GM19463 (cell line): ENCODE data around the gene STRA6.

Experiments
- ATAC-seq: cut with Tn5 transposase; IDR thresholded peaks from one replicate; pipeline ENCODE4 v1.9.1; 2021; ENCODE audit warnings: mild to moderate bottlenecking, moderate library complexity; ENCODE audit not compliant: unreplicated experiment

The STRA6 gene

DNA sequence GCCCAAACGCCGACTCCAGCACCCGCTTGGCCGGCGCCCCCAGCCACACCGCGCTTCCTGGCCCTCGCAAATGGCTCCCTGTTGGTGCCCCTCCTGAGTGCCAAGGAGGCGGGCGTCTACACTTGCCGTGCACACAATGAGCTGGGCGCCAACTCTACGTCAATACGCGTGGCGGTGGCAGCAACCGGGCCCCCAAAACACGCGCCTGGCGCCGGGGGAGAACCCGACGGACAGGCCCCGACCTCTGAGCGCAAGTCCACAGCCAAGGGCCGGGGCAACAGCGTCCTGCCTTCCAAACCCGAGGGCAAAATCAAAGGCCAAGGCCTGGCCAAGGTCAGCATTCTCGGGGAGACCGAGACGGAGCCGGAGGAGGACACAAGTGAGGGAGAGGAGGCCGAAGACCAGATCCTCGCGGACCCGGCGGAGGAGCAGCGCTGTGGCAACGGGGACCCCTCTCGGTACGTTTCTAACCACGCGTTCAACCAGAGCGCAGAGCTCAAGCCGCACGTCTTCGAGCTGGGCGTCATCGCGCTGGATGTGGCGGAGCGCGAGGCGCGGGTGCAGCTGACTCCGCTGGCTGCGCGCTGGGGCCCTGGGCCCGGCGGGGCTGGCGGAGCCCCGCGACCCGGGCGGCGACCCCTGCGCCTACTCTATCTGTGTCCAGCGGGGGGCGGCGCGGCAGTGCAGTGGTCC, 68.7 kb downstream of the STRA6 start:
- no peak for ATAC-seq

GRCh38 chr15:74132681-74133651, 69.6 kb downstream of the STRA6 start:
- no peak for ATAC-seq

DNA sequence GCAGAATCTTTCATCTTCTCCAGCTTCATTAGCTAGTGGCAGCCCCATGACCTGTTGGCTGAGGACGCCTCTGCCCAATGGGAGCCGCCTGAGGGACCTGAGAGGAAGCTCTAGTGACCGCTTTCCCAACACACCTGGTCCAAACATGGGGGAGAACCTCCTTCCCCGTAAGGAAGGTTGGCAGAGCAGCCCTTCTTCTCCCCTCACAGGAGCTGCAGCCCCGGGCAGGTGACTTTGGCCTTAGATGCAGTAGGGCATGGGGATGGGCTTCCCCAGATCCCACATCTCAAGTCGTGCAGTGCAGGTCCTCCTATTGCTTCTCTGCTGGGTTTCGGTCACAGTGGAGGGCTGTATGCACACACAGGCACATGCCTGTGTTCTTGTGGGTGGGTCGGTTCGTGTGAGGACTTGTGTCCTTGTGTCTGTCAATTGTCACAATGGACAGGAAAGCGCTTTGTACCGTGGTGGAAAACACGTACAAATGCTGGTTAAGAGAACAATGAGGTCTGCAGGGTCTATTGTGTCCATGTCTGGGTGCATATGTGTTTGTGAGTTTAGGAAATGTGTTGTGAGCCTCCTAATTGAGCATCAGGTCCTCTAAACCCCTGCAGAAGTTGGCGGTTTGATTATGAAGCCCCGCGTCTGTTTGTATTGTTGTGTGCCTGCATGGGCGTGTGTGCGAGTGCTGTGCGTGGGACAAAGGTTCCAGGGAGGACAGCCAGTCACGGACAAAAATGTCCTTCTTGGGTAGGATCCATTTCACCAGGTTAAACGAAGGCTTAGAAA, 70.8 kb downstream of the STRA6 start:
- no peak for ATAC-seq

GRCh38 chr15:74130849-74131627, 71.5 kb downstream of the STRA6 start:
- no peak for ATAC-seq

GRCh38 chr15:74130155-74130848, 72.3 kb downstream of the STRA6 start, which contains the start of gene ISLR2:
ISLR2 (plus strand) TSS chr15:74130586; CDS start chr15:74132755, 2,169 bp downstream.
- no peak for ATAC-seq

DNA sequence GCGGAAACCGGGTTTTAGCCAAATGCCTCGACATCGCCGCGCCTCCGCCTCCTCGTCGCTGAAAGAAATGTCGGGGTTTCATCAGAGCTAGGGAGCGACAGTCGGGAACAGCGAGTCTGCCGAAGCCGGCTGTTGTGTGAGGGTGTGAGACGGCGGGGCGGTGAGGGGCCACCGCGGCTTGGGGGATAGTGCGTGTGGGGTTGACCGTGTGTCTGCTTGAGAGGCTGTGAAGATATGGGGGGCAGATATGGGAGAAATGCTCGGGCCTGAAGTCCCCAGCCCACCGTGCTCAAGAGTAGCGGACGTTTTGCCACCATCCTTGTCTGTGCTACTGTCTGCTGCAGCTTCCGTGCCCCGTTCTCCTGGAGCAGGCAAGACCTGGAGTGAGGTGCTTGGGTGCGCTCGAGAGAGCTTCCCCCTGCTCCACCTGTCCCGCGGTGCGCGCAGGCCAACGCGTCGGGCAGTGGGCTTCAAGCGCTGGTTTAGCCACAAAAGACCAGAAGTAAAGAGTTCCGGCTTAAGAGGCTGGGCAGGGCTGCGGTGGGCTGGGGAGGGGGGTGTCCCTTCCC, 72.9 kb downstream of the STRA6 start:
- ATAC-seq, result no peak
